Measurements from ENCODE around the gene CHAF1A. TPM values are rescaled to one million over a fixed set of nuclear protein-coding genes. Genes with fewer than 3 reads are reported as not detected.

Gene CHAF1A
- total RNA-seq, 1 donor from 2014 or later = 6.8 TPM

- Histone ChIP-seq H3K36me3 (ENCODE audit: control insufficient read depth, insufficient read depth, low read length) (no peaks in the 10 kb centered on the region), H3K4me3 (ENCODE audit: low read depth, low read length) (no peak overlapping the region), H3K27me3 (ENCODE audit: control insufficient read depth, insufficient read depth, low read length) (no peaks in the 10 kb centered on the region)
- TF ChIP-seq, protein P1, sequence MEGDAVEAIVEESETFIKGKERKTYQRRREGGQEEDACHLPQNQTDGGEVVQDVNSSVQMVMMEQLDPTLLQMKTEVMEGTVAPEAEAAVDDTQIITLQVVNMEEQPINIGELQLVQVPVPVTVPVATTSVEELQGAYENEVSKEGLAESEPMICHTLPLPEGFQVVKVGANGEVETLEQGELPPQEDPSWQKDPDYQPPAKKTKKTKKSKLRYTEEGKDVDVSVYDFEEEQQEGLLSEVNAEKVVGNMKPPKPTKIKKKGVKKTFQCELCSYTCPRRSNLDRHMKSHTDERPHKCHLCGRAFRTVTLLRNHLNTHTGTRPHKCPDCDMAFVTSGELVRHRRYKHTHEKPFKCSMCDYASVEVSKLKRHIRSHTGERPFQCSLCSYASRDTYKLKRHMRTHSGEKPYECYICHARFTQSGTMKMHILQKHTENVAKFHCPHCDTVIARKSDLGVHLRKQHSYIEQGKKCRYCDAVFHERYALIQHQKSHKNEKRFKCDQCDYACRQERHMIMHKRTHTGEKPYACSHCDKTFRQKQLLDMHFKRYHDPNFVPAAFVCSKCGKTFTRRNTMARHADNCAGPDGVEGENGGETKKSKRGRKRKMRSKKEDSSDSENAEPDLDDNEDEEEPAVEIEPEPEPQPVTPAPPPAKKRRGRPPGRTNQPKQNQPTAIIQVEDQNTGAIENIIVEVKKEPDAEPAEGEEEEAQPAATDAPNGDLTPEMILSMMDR (IDR thresholded peaks at IDR 0.05; ENCODE audit: insufficient read depth, low read length, poor library complexity, severe bottlenecking) = no peak
- no peak for DNase-seq (ENCODE audit: low read depth)
These were observed 36.8 kb downstream of the CHAF1A start for GRCh38 chr19:4439243-4439642.

GRCh38 chr19:4441994-4442818 is 39.8 kb downstream of the CHAF1A start:
- Histone ChIP-seq H3K27me3 (ENCODE audit: control insufficient read depth, insufficient read depth, low read length) (no peaks in the 10 kb centered on the region), H3K36me3 (ENCODE audit: control insufficient read depth, insufficient read depth, low read length) (no peaks in the 10 kb centered on the region), H3K4me3 (ENCODE audit: low read depth, low read length) (no peak overlapping the region)
- no peak for DNase-seq (ENCODE audit: low read depth)
- TF ChIP-seq, protein P1 (IDR thresholded peaks at IDR 0.05; ENCODE audit: insufficient read depth, low read length, poor library complexity, severe bottlenecking) = no peak

DNA sequence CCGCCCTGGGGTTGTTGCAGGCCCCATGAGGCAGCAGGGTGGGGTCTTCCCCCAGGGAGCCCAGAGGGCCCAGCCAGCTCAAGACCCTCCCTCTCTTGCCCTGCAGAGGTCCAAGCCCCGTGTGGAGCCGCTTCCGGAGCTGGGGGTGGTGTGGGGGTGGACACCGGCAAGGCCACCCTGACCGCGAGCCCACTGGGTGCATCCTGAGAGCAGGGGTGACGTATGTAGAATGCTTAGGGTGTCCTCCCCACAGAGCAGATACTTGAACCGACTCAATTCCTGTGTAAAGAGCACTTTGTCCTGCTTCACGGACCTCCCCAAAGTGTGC is 40.3 kb downstream of the CHAF1A start:
- Histone ChIP-seq H3K4me3 (ENCODE audit: low read depth, low read length) (no peak overlapping the region), H3K36me3 (ENCODE audit: control insufficient read depth, insufficient read depth, low read length) (no peaks in the 10 kb centered on the region), H3K27me3 (ENCODE audit: control insufficient read depth, insufficient read depth, low read length) (no peaks in the 10 kb centered on the region)
- no peak for DNase-seq (ENCODE audit: low read depth)
- TF ChIP-seq, protein P1 (IDR thresholded peaks at IDR 0.05; ENCODE audit: insufficient read depth, low read length, poor library complexity, severe bottlenecking) = no peak

DNA sequence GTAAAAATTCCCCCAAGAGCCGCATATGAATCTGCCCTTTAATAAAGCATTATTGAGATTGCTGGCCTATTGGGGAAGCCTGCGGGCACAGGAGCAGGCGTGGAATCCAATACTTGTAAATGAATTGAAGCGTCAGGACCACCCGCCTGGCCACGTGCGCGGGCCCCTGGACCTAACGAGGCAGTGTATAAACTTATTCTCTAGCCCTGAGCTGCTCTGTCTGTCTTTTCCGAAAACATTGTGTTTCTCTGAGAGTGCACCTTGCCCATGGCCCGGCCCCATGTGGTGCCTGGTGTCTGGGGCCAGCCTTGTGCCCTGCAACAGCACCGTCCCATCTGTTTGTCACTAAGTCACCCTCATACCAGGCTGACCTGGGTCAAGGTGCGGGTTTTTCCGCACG is 40.7 kb downstream of the CHAF1A start:
- H3K36me3 ChIP-seq (ENCODE audit: control insufficient read depth, insufficient read depth, low read length) = no peaks in the 10 kb centered on the region
- H3K4me3 ChIP-seq (ENCODE audit: low read depth, low read length) = no peak overlapping the region
- no peaks in the 10 kb centered on the region for H3K27me3 ChIP-seq (ENCODE audit: control insufficient read depth, insufficient read depth, low read length)
- no peak for DNase-seq (ENCODE audit: low read depth)
- TF ChIP-seq, protein P1 (IDR thresholded peaks at IDR 0.05; ENCODE audit: insufficient read depth, low read length, poor library complexity, severe bottlenecking) = no peak

GRCh38 chr19:4443966-4444764 is 41.7 kb downstream of the CHAF1A start:
- TF ChIP-seq, protein P1 (IDR thresholded peaks at IDR 0.05; ENCODE audit: insufficient read depth, low read length, poor library complexity, severe bottlenecking) = no peak
- no peaks in the 10 kb centered on the region for H3K36me3 ChIP-seq (ENCODE audit: control insufficient read depth, insufficient read depth, low read length)
- DNase-seq (ENCODE audit: low read depth) = no peak
- no peak overlapping the region for H3K4me3 ChIP-seq (ENCODE audit: low read depth, low read length)
- H3K27me3 ChIP-seq (ENCODE audit: control insufficient read depth, insufficient read depth, low read length) = no peaks in the 10 kb centered on the region

Data from kidney epithelial cell (primary cell).